ENCODE results near the gene CHST11.

Gene CHST11

DNA sequence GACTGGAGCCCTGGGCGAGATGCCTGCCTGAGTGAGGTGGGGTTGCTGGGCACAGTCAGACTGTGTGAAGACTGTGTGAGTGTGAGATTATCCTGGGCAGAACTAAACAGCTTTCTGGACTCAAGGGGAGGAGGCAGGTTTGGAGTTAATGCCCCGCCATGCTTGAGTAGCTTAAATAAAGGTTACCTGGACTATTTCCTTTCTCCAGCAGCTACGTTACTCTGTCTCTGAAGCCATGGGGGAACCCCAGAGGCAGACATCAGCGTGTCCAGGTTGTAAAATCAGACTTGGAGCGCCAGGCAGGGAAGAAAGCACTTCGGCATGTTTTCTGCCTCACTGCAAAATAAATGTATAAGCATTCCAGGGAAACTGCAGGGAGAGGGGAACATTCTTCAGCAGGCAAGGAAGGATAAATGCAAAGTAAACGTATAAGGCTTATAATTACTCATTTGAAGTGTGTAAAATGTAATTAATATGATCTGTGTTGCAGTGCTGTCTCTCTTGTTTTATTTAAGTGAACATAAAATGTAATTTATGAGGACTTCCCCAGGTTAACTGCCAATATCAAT, 129.7 kb downstream of the CHST11 start:
- no peak for DNase-seq (ENCODE audit: low spot score)

DNA sequence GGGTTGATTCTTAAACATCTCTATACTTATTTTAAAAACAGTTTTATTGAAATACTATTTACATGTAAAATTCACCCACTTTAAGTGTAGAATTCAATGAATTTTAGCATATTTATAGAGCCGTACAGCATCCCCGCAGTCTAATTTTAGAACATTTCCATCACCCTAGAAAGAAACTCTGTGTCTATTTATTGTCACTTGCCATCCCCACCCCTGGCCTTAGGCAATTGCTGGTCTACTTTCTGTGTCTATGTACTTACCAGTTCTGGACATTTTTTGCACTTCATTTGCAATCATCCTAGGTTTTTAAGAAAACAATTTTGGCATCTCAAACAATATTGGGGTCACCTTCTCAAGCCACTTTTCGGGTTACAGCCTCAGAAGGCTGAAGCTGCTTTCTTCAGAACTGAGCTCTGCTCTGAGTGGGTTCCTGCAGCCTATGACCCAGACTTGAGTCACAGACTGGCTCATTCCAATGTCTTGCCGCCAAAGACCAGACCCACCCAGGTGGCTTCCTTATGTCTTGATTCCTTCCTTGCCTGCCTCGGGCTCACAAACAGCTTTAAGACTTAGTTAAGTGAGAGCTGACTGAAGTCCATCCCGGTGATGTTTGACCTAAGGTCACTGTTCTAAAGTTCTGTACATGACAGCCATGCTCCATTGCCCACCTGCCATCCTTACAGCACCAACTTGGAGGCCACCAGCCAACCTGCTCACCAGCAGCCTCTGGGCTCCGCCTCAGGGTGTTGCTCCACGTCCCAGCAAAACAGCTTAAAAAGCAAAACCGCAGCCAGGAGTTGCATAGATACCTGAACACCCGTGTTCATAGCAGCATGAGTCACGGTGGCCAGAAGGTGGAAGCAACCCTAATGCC, 131.5 kb downstream of the CHST11 start:
- DNase-seq (ENCODE audit: low spot score) = no peak

DNA sequence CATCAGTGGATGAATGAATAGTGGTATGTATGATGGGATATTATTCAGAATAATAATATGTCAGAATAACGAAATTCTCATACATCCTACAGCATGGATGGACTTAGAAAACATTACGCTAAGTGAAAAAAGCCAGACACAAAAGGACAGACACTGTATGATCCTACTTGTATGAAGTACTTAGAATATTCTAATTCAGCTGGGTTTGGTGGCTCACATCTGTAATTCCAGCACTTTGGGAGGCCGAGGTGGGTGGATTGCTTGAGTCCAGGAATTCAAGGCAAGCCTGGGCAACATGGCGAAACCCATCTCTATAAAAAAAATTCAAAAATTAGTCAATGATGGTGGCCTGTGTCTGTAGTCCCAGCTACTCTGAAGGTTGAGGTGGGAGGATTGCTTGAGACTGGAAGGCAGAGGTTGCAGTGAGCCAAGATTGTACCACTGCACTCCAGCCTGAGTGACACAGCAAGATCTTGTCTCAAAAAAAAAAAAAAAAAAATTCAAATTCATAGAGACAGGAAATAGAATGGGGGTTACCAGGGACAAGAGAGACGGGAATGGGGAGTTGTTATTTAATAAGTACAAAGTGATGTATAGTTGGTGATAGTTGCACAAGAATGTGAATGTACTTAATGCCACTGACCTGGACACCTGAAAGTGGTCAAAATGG, 132.3 kb downstream of the CHST11 start:
- DNase-seq (ENCODE audit: low spot score) = no peak

DNA sequence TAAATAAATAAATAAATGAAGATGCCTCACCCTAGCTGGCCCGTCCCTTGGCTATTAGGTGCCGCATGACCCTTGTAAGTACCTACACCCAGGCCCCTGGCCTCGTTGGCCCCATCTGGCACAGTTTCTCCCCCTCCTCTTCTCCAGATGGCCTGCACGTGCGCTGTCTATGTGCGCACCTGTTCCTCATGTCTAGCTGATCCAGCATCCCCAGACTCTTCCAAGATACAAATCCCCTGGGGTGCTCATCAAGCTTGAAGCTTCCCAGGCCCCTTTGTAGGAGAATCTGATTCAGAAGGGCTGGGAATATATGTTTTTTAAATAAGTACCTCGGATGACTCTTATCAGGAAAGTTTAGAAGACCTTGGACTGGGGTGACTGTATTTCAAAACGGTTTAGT, 133.3 kb downstream of the CHST11 start:
- DNase-seq (ENCODE audit: low spot score) = peak; percentile 64

DNA sequence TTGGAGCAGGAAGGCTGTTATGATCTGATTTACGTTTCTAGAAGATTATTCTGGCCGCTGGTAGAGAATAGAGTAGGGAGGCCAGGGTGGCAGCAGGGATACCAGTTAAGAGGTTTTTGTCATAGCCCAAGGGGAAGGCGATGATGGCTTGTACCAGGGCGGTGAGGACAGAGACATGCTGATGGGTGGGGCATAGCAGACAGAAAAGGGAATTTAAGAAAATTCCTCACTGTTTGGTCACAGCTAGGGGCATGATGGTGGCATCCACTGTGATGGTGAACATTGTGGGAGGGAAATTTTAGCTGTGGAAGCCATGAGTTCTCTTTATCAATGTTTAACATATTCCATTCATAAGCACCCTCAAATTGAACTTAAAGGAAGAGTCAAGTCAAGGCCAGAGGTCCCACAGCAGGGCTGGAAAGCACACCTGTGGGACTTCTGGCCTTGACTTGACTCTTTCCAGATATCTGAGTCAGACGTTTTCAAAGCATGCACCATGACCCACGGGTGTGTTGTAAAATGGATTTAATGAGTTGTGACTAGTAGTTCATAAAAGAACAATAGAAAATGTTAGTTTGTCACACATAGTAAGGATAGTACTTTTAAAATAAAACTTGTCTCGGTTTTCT, 134.6 kb downstream of the CHST11 start:
- DNase-seq (ENCODE audit: low spot score) = no peak

DNA sequence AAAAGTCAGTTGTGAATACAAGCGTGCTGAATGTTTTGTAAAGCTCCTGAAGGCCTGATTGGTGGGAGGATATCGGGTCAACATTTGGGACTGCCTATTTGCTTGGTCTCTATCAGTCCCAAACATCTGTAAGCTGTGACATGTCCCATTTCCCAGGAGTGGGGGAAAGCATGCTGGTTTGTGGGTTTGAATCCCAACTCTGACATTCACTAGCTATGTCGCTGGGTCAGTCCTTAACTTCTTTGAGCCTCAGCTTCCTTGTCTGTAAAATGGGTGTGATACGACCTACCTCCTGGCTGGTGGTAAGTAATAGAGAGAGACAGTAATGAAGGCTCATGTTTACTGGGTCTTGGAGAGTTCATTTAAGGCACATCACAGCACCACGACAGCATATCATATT, 136.7 kb downstream of the CHST11 start:
- DNase-seq (ENCODE audit: low spot score) = no peak

DNA sequence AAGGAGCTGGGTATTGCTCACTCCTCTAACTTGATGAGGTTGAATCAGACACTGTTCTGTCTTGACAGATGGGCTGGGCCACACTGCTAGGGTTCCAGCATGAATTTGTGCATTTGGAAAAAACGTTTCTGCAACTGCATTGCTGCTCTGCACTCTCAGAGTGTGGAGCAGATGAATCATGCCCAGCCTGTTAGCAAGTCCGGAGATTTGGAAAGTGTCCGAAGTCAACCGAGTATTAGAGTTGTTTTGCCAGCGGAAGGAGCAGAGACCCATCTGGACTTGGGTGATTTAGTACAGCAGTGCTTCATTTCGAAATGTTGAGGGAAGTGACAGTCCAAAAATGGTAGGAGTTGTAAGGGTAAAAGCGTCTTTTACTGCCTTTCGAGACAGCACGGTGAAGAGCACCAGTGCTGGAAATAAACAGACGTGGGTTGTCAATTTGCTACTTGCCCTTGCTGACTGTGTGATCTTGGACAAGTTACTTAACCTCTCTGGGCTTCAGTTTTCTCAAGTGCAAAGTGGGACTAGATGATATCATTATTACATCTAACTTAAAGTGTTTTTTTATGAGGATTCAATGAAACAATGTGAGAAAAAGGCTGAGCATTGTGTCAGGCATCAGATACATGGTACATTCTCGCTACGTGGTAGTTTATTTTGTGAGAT, 139.5 kb downstream of the CHST11 start:
- DNase-seq (ENCODE audit: low spot score) = no peak

DNA sequence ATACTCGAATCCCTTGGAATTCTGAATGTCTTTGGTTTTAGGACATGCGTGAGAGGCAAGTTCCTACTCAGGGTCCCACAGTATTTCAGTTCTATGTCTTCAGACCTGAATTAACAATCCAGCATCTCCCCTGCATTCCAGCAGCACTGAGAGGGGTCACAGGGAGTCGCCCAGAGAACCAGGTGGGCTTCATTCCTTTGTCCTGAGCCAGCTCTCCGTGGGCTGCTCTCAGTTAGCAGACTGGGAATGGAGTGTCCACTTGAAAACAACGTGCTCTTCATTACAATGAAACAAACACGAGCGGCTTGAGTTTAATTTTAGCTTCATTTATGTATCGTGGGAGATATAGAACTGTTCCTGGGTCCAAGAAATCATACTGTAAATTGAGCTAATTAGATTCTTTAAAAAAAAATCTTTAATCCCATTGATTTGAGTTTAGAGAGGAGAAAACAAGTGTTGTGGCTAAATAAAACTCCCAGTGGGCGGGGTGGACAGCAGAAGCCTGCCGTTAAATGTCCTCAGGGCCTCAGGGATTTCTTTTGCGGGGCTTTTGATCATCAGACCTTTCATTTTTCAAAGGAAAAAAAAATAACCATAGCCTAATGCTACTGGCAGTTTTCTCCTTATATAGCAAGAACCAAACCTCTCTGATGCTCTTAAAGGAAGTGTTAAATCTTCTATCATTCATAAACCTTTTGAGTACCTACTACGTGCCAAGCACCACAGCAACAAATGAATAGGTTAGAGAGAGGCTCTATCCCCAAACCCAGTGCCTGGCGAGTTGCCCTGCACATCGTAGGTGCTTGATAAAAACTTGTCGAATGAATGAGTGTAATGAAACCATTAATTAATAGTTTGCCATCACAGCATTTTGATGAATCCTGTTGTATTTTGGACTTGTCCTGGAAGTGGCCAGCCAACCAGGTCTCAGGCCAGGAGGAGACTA, 140.4 kb downstream of the CHST11 start:
- DNase-seq (ENCODE audit: low spot score) = no peak

DNA sequence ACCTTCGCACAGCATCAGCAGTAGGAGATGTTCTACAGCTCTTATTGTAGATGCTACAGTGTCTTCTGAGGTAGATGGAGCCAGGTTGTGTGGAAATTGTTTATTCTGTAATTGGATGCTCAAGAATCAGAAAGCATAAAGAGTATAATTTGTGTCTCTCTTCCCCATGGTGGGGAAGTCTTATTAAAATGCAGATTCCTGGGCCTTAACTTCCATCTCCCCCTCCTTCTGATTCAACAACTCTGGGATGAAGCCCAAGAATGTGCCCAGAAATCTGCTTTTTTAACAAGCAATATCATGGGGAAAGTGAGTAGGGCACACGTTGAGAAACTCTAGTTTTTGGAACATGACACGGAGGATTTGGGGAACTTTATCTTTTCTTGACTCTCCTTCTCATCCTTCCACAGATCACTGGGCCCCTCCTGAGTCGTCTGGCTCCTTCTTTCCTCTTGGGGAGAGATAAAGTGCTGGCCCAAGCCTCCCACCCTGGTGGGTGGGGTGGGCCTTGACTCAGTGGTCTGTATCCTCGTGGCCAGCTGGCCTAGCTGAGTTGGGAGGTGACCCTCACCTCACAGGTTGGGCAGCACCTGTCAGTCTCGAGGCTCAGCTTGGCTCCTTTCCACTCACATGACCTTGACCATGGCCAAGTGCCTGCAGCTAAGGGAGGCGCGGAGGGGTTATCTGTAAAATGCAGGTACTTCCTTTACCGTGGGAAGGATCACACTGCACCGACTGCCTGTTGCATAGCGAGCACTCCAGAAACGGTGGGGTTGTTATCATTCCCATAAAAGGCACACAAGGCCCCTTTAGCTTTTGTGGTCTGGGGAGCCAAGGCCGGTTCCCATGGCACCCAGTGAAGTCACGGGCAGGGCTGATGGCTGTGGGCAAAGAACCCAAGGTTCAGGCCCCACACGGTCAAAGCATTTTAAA, 141.9 kb downstream of the CHST11 start:
- DNase-seq (ENCODE audit: low spot score) = no peak

DNA sequence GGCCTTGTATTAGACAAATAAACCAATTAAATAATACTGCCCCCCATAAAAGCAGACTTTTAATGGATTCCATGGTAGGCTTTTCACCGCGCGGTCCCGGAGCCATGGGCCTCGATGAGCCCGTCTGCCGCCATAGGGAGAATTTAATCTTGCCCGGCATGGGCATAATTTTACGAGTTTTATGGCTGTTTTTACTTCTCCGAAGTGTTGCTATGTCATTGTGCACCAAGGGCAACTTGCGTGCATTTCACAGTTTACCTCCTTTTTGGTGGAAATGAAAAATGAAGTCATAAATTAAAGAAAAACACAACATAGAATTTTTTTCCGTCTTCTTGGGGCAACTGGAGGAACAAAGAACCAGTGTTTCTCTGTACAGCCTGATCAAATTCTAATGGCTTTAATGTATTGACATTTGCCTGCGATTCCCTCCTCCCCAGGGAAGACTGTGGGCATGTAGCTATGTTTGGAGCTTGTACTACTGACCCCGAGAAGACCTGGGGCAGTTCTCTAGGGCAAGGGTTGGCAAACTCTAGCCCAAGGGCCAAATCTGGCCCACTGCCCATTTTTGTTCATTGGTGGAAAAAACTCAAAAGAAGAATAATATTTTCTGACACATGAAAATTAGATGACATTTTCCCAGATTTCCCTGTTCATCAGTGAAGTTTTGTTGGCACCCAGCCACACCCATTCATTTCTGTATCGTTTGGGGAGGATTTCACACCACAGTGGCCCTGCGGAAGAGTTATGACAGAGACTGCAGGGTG, 142.7 kb downstream of the CHST11 start:
- no peak for DNase-seq (ENCODE audit: low spot score)

DNA sequence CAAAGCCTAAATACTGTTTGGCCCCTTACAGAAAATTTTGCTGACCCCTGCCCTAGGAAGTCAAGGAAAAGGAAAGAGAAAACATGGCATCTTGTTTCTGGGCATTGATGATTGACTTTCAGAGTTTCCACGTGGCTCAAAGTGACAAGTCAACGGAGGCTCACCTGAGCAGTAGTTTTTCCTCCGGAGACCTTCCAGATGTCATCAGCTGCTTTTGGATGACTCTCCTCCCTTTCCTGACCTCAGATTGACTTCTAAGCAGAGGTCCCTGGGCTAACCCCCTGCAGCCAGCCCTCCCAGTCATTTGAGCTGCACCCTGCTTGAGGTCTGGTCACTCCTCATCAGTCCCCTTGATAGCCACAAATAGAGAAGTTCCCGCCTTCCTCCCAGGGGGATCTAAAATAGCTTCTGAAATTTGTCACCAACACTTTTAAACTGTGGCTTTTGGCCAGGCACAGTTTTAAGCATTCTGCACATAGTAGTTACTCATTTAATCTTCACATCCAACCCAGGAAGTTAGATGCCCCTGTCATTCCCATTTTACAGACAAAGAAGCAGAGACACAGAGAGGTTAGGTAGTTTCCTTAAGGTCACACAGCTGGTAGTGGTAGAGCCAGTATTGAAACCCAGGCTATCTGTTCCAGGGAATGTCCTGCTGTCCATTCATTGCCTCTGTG, 143.4 kb downstream of the CHST11 start:
- no peak for DNase-seq (ENCODE audit: low spot score)

DNA sequence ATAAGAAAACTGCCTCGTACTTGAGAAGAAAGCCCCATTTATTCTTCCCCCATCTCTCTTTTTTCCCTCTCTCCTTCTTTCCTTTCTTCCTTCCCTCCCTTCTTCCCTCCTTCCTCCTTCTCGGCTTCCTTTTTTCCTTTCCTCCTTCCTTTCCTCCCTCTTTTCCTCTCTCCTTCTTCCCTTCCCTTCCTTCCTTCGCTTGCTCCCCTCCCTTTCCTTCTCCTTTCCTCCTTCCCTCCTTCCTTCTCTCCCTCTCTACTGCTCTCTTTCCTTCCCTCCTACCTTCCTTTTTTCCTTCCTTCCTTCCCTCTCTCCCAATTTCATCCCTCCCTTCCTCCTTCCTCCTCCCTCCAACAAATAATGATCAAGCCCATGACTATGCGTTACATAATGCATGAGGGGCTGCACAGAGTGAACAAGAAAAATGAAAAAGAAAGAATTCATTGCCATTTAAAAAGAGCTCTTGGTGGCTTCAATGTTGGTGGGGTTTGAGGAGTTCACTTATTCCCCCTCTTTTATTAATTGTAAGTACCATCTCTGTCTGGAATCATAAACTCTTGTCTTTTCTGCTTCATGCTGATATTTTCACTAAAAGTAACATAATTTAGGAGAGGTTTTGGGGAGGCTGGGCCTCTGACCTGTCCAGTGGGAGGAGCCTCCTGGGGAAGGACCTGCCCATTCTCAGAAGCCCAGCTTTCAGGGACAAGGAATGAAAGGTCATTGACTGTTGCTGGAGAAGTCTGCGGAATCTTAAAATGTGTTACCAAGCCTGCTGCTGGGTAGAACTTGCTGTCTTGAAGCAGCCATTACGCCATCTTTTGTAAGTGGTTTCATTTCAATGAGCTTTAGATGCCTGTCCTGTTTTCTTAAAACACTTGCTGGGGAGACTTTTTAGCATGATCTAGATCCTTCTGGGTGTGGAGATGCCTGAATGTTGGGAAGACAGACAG, 144.3 kb downstream of the CHST11 start:
- DNase-seq (ENCODE audit: low spot score) = no peak

DNA sequence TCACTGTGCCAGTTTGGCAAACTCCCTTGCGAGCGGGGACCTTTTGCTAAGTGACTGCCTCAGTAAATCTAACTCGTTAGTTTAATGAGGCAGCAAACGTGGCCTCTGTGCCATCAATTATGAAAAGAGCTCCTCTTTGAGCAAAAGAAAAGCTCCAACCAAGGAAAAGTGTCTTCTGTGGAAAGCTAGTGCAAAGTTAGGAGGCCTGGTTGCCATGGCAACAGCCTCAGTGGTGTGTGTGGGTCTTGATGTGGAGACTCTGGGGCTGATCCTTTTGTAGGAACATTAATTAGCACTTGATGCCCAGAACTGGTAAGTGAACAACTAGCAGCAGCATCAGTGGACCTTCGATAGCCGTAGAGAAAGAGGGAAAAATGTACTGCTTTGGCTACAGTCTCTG, 145.7 kb downstream of the CHST11 start:
- no peak for DNase-seq (ENCODE audit: low spot score)

DNA sequence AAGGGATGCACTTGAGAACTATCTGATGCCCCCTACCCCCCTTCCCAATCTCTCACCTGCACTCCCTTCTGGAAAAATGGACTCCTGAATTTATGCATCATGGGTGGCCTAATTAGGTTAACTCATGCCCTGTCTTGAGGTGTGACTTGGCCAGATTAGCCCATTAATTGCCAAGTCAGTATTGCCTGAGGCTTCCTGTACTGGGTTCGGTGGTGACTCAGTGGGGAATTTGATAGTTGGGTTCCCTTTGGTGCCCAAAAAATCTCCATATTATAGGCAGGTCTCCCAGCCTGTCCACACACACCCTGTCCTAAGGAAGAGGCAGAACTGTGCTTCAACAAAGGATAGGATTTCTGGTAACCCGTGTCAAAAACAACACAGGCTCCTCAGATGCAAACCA, 146.1 kb downstream of the CHST11 start:
- no peak for DNase-seq (ENCODE audit: low spot score)

DNA sequence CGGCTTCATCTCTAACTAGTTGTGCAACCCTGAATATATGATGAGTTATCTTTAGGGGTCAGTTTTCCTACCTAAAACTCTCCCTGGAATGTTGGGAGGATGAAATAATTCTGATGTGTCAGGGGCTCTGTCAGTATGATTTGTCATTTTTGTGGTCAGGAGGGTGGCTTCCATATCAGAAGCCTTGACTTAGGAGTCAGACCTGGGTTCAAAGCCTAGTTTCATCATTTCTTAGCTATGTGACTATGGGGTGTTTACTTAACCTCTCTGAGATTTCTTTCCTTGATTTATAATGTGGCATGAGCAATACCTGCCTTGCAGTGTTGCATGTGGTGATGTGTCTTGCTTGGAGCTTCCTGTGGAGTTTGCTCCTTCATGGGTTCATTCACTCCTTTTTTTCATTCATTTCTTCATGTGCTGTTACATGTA, 146.8 kb downstream of the CHST11 start:
- no peak for DNase-seq (ENCODE audit: low spot score)

DNA sequence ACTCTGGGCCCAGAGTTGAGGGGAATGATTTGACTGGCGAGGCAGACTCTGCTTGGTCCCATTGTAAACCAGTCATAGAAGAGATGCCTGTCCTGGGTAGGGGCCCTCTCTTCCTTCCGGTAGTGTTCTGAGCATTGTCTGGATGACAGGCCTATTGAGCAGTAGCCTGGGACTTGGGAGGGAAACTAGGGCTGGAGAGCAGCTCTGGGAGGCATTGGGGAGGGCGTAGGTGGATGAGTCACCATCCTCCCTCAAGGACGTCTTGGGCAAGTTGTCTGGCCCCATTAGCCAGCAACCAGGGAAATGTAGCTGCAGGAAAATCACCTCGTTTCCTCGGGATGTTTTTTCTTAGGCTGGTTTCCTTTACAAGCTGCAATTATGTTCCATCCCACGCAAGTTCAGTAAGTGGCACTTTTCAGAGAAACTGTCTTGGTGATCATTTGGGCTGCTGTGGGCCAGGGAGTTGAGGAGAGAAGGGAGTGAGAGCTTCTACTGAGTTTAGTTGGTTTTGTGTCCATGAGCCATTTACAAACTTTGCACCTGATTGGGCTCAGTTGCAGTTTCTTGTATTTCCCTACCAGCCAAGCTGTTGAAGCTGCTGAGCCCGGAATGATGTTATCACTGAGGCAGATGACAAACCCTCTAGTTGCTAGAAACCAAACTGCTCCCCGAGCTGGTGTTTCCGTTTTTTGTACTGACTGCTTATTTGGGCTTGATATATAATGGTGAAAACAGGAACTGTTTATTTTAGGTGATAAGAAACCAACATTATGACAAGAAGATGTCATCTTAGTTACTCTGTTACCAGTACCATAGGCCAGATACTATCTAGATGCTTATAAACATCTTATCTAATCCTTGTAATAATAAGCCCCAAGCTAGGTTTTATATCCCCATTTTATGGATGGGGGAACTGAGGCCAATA, 147.6 kb downstream of the CHST11 start:
- no peak for DNase-seq (ENCODE audit: low spot score)
